ENCODE results near the gene PPFIA2. TPM values are rescaled to one million over a fixed set of nuclear protein-coding genes. Genes with fewer than 3 reads are reported as not detected.

PPFIA2 gene
- polyA plus RNA-seq, 1 donor (not counting 4 experiments of a cell fraction or from before 2014, with no cell fraction given), result not detected

- dilution Hi-C loops (cut with MboI; ENCODE audit: extremely low pct_ligation_motif_present, low sequenced_read_pairs), result no loop called here
- H3K9ac ChIP-seq (ENCODE audit: control insufficient read depth, extremely low read depth, insufficient read depth, low read length), result no peak overlapping the region
Observed at GRCh38 chr12:81209012-81209411, 550.1 kb downstream of the PPFIA2 start.

GRCh38 chr12:81208187-81208911 lies 550.8 kb downstream of the PPFIA2 start:
- Histone ChIP-seq H3K79me2 (ENCODE audit: control insufficient read depth, insufficient read depth, low read length) (no peaks in the 10 kb centered on the region), H3K27ac (ENCODE audit: control insufficient read depth, insufficient read depth, low read length) (no peak overlapping the region), H3K9me1 (ENCODE audit: control insufficient read depth, extremely low read depth, insufficient read depth, low read length) (no peaks in the 10 kb centered on the region), H3K9me3 (ENCODE audit: control insufficient read depth, low read depth, low read length) (no peaks in the 10 kb centered on the region), H3K4me3 (ENCODE audit: control insufficient read depth in 2 of 3, extremely low read depth in 1 of 3, insufficient read depth in 2 of 3, low read depth in 1 of 3, low read length in 3 of 3) (no peak overlapping the region), H3K4me1 (ENCODE audit: control insufficient read depth, extremely low read depth, insufficient read depth, low read length) (peaks cover 11% of the 10 kb centered on the region), H4K20me1 (ENCODE audit: control insufficient read depth, extremely low read depth, insufficient read depth, low read length) (no peaks in the 10 kb centered on the region), H2AFZ (ENCODE audit: control insufficient read depth, low read length) (no peak overlapping the region), H3K27me3 (ENCODE audit: control insufficient read depth, extremely low read depth, insufficient read depth, low read length) (no peaks in the 10 kb centered on the region), H3K4me2 (ENCODE audit: control insufficient read depth, extremely low read depth, insufficient read depth, low read depth, low read length) (no peak overlapping the region), H3K36me3 (ENCODE audit: control insufficient read depth in 2 of 2, extremely low read depth in 1 of 2, insufficient read depth in 2 of 2, low read length in 2 of 2) (no peaks in the 10 kb centered on the region), H3K9ac (ENCODE audit: control insufficient read depth, extremely low read depth, insufficient read depth, low read length) (no peak overlapping the region)
- DNase-seq (ENCODE audit: low read depth, low spot score), result no peak
- FAIRE-seq, result no peak
- dilution Hi-C loops (cut with MboI; ENCODE audit: extremely low pct_ligation_motif_present, low sequenced_read_pairs), result no loop called here
- TF ChIP-seq CTCF (optimal IDR thresholded peaks at IDR 0.05 in 1 of 3, IDR thresholded peaks at IDR 0.05 in 1 of 3, conservative IDR thresholded peaks at IDR 0.05 in 1 of 3; ENCODE audit: extremely low read depth in 1 of 3, insufficient read depth in 2 of 3, low read length in 3 of 3) (no peak), EZH2 (IDR thresholded peaks at IDR 0.05; ENCODE audit: low read length) (no peak)

More at GRCh38 chr12:81209012-81209411, 550.1 kb downstream of the PPFIA2 start:
- Histone ChIP-seq H3K4me3 (ENCODE audit: control insufficient read depth in 2 of 3, extremely low read depth in 1 of 3, insufficient read depth in 2 of 3, low read depth in 1 of 3, low read length in 3 of 3) (no peak overlapping the region), H3K27ac (ENCODE audit: control insufficient read depth, insufficient read depth, low read length) (no peak overlapping the region), H2AFZ (ENCODE audit: control insufficient read depth, low read length) (no peak overlapping the region), H3K79me2 (ENCODE audit: control insufficient read depth, insufficient read depth, low read length) (no peaks in the 10 kb centered on the region), H3K4me2 (ENCODE audit: control insufficient read depth, extremely low read depth, insufficient read depth, low read depth, low read length) (no peak overlapping the region), H3K4me1 (ENCODE audit: control insufficient read depth, extremely low read depth, insufficient read depth, low read length) (peaks cover 11% of the 10 kb centered on the region), H3K36me3 (ENCODE audit: control insufficient read depth in 2 of 2, extremely low read depth in 1 of 2, insufficient read depth in 2 of 2, low read length in 2 of 2) (no peaks in the 10 kb centered on the region), H3K9me1 (ENCODE audit: control insufficient read depth, extremely low read depth, insufficient read depth, low read length) (no peaks in the 10 kb centered on the region), H3K27me3 (ENCODE audit: control insufficient read depth, extremely low read depth, insufficient read depth, low read length) (no peaks in the 10 kb centered on the region), H3K9me3 (ENCODE audit: control insufficient read depth, low read depth, low read length) (no peaks in the 10 kb centered on the region), H4K20me1 (ENCODE audit: control insufficient read depth, extremely low read depth, insufficient read depth, low read length) (no peaks in the 10 kb centered on the region)
- FAIRE-seq (no peak), DNase-seq (ENCODE audit: low read depth, low spot score) (no peak)
- TF ChIP-seq EZH2 (IDR thresholded peaks at IDR 0.05; ENCODE audit: low read length) (no peak), CTCF (optimal IDR thresholded peaks at IDR 0.05 in 1 of 3, IDR thresholded peaks at IDR 0.05 in 1 of 3, conservative IDR thresholded peaks at IDR 0.05 in 1 of 3; ENCODE audit: extremely low read depth in 1 of 3, insufficient read depth in 2 of 3, low read length in 3 of 3) (no peak)
